H1 (cell line): ENCODE data around the gene CMKLR1. TPM values are rescaled to one million over a fixed set of nuclear protein-coding genes. Genes with fewer than 3 reads are reported as not detected.

ENCODE experiments used
- CTCF ChIA-PET: fragments of 300-600 bp; sonication (Branson Sonifier 250); formaldehyde crosslinking; loops from one replicate; lab custom pipeline; 2021; ENCODE audit not compliant: partially characterized antibody; lab: Charles Lee
- POLR2A ChIA-PET: fragments of 300-600 bp; sonication (Branson Sonifier 250); formaldehyde crosslinking; loops from one replicate; lab custom pipeline; 2021; ENCODE audit warnings: inconsistent platforms; ENCODE audit not compliant: partially characterized antibody; lab: Charles Lee
- DNase-seq, 2 experiments: peaks; one replicate each; pipeline versions ENCODE4 v3.0.0 to v3.0.0-alpha.2; 2010 to 2022; ENCODE audit warnings: low spot score in 2 of 2, low read depth in 1 of 2, mixed read lengths in 1 of 2
- FAIRE-seq: peaks from 2 replicates; lab custom pipeline; 2011; peaks lifted over from hg19 to GRCh38; lab: Jason Lieb, UNC
- H2AFZ ChIP-seq: 2 replicates; pipeline ENCODE4 v1.8.1; 2012; ENCODE audit warnings: low read length, inconsistent platforms
- H2AK5ac ChIP-seq: 2 replicates; pipeline ENCODE4 v1.6.1; 2013; ENCODE audit warnings: low read depth, low read length
- H2BK120ac ChIP-seq: replicated peaks from 2 replicates; pipeline ENCODE3; 2013; ENCODE audit warnings: low read depth, low read length, inconsistent platforms
- H2BK12ac ChIP-seq: 2 replicates; pipeline ENCODE4 v1.6.1; 2013; ENCODE audit warnings: low read depth, low read length
- H2BK15ac ChIP-seq: 2 replicates; pipeline ENCODE4 v1.6.1; 2013; ENCODE audit warnings: low read length
- H2BK20ac ChIP-seq: 2 replicates; pipeline ENCODE4 v1.6.1; 2013; ENCODE audit warnings: low read length
- H2BK5ac ChIP-seq: 2 replicates; pipeline ENCODE4 v1.6.1; 2013; ENCODE audit warnings: low read depth, low read length
- H3K14ac ChIP-seq: 2 replicates; pipeline ENCODE4 v1.6.1; 2013; ENCODE audit warnings: inconsistent platforms; ENCODE audit not compliant: insufficient read length
- H3K18ac ChIP-seq: 2 replicates; pipeline ENCODE4 v1.6.1; 2013; ENCODE audit warnings: low read length; ENCODE audit errors: extremely low read depth
- H3K23ac ChIP-seq: 2 replicates; pipeline ENCODE4 v1.6.1; 2013; ENCODE audit warnings: inconsistent platforms; ENCODE audit not compliant: insufficient read length
- H3K23me2 ChIP-seq: 2 replicates; pipeline ENCODE4 v1.6.1; 2013; ENCODE audit warnings: low read depth, low read length
- H3K27ac ChIP-seq: 2 replicates; pipeline ENCODE4 v1.6.1; 2011; ENCODE audit warnings: low read depth, low read length, inconsistent platforms
- H3K27me3 ChIP-seq, 4 experiments: replicated peaks in 1 of 4; 1 replicate in 1 of 4; 2 replicates in 3 of 4; pipeline versions ENCODE4 v1.6.1 to v1.8.1; 2011 to 2013; ENCODE audit warnings: low read length in 3 of 4, mild to moderate bottlenecking in 3 of 4, inconsistent platforms in 2 of 4, mixed read lengths in 2 of 4, moderate library complexity in 1 of 4; ENCODE audit not compliant: control insufficient read depth in 3 of 4, insufficient read depth in 3 of 4; ENCODE audit errors: extremely low read depth in 1 of 4
- H3K36me3 ChIP-seq, 4 experiments: 2 replicates each; pipeline versions ENCODE4 v1.6.1 to v1.8.1; 2011 to 2013; ENCODE audit warnings: mild to moderate bottlenecking in 4 of 4, low read length in 3 of 4, moderate library complexity in 2 of 4, control low read depth in 1 of 4, inconsistent platforms in 1 of 4; ENCODE audit not compliant: insufficient read depth in 4 of 4, control insufficient read depth in 2 of 4
- H3K4ac ChIP-seq: replicated peaks from 2 replicates; pipeline ENCODE3; 2013; ENCODE audit warnings: low read length, low read depth, mixed read lengths, inconsistent platforms; ENCODE audit not compliant: insufficient read length
- H3K4me1 ChIP-seq, 4 experiments: replicated peaks in 1 of 4; 1 replicate in 1 of 4; 2 replicates in 3 of 4; pipeline versions ENCODE4 v1.6.1 to v1.8.1; 2011 to 2013; ENCODE audit warnings: low read length in 3 of 4, inconsistent platforms in 2 of 4, mixed read lengths in 1 of 4; ENCODE audit not compliant: insufficient read depth in 4 of 4, control insufficient read depth in 3 of 4
- H3K4me2 ChIP-seq, 2 experiments: 2 replicates each; pipeline versions ENCODE4 v1.6.1 to v1.8.1; 2011 to 2013; ENCODE audit warnings: low read depth in 2 of 2, low read length in 2 of 2, control low read depth in 1 of 2, inconsistent platforms in 1 of 2, mild to moderate bottlenecking in 1 of 2; ENCODE audit not compliant: insufficient read depth in 1 of 2
- H3K4me3 ChIP-seq, 4 experiments: fragments of 200-600, 300-600 bp in 1 of 4; sonication (generic), shearing (Covaris generic), sonication (Bioruptor Twin) in 1 of 4; 2 replicates each; pipeline versions ENCODE4 v1.5.1 to v1.8.1; 2011 to 2016; ENCODE audit warnings: low read length in 4 of 4, low read depth in 3 of 4, control low read depth in 2 of 4, inconsistent platforms in 2 of 4, mild to moderate bottlenecking in 2 of 4, mixed read lengths in 1 of 4, moderate library complexity in 1 of 4; ENCODE audit not compliant: insufficient read depth in 2 of 4; ENCODE audit errors: extremely low read depth in 1 of 4
- H3K56ac ChIP-seq: replicated peaks from 2 replicates; pipeline ENCODE3; 2013; ENCODE audit warnings: low read depth, mild to moderate bottlenecking, mixed read lengths, low read length, inconsistent platforms; ENCODE audit not compliant: insufficient read length
- H3K79me1 ChIP-seq: 2 replicates; pipeline ENCODE4 v1.6.1; 2013; ENCODE audit warnings: low read depth, low read length, control low read depth
- H3K79me2 ChIP-seq, 2 experiments: 2 replicates each; pipeline versions ENCODE4 v1.6.1 to v1.8.1; 2012 to 2013; ENCODE audit warnings: low read length in 2 of 2, mild to moderate bottlenecking in 2 of 2, inconsistent platforms in 1 of 2; ENCODE audit not compliant: insufficient read depth in 2 of 2, control insufficient read depth in 1 of 2
- H3K9ac ChIP-seq, 4 experiments: replicated peaks in 1 of 4; 1 replicate in 1 of 4; 2 replicates in 3 of 4; pipeline versions ENCODE4 v1.6.1 to v1.8.1; 2011 to 2013; ENCODE audit warnings: low read depth in 3 of 4, low read length in 3 of 4, control low read depth in 2 of 4, mild to moderate bottlenecking in 2 of 4, moderate library complexity in 2 of 4, inconsistent platforms in 1 of 4; ENCODE audit errors: extremely low read depth in 1 of 4
- H3K9me3 ChIP-seq, 2 experiments: 2 replicates each; pipeline versions ENCODE4 v1.6.1 to v1.8.1; 2012 to 2013; ENCODE audit warnings: mild to moderate bottlenecking in 2 of 2, moderate library complexity in 2 of 2, control low read depth in 1 of 2, inconsistent platforms in 1 of 2, low read depth in 1 of 2, low read length in 1 of 2, mixed read lengths in 1 of 2; ENCODE audit not compliant: insufficient read depth in 2 of 2
- H4K20me1 ChIP-seq, 2 experiments: replicated peaks in 1 of 2; 2 replicates each; pipeline versions ENCODE3 to v1.8.1; 2011 to 2013; ENCODE audit warnings: inconsistent platforms in 2 of 2, low read length in 2 of 2, mild to moderate bottlenecking in 1 of 2; ENCODE audit not compliant: insufficient read depth in 2 of 2, control insufficient read depth in 1 of 2
- H4K5ac ChIP-seq: 2 replicates; pipeline ENCODE4 v1.6.1; 2013; ENCODE audit warnings: low read length, low read depth, mixed read lengths, inconsistent platforms; ENCODE audit not compliant: insufficient read length
- H4K8ac ChIP-seq: 2 replicates; pipeline ENCODE4 v1.8.0; 2013; ENCODE audit warnings: mild to moderate bottlenecking, moderate library complexity, low read length, inconsistent platforms; ENCODE audit not compliant: insufficient read depth; ENCODE audit errors: extremely low read depth
- H4K91ac ChIP-seq: replicated peaks from 2 replicates; pipeline ENCODE3; 2013; ENCODE audit warnings: low read length, mixed read lengths, inconsistent platforms; ENCODE audit not compliant: insufficient read length
- CTBP2 ChIP-seq: IDR thresholded peaks from 2 replicates; pipeline ENCODE4 v1.7.0; 2011; ENCODE audit warnings: borderline replicate concordance, mild to moderate bottlenecking, moderate library complexity, mixed read lengths, low read length; ENCODE audit not compliant: insufficient read depth, insufficient read length
- GTF2F1 ChIP-seq: IDR thresholded peaks from 2 replicates; pipeline ENCODE4 v1.6.1; 2012; ENCODE audit warnings: low read depth, low read length, improper control_type of control experiment, borderline replicate concordance
- JUND ChIP-seq: IDR thresholded peaks from 2 replicates; pipeline ENCODE4 v1.6.1; 2011; ENCODE audit warnings: mild to moderate bottlenecking, improper control_type of control experiment, low read length
- PHF8 ChIP-seq: fragments of 200-600 bp; sonication (generic); conservative IDR thresholded peaks from 2 replicates; pipeline ENCODE4 v1.7.1; 2012; ENCODE audit warnings: low read depth, mild to moderate bottlenecking, inconsistent platforms, low read length, moderate library complexity
- RBBP5 ChIP-seq: IDR thresholded peaks from 2 replicates; pipeline ENCODE4 v1.7.1; 2012; ENCODE audit warnings: low read depth, mild to moderate bottlenecking, inconsistent platforms, low read length, moderate library complexity, borderline replicate concordance
- SP2 ChIP-seq: IDR thresholded peaks from 2 replicates; pipeline ENCODE4 v1.6.1; 2012; ENCODE audit warnings: mild to moderate bottlenecking, low read length, inconsistent platforms
- TCF12 ChIP-seq: IDR thresholded peaks from 2 replicates; pipeline ENCODE4 v1.6.1; 2011; ENCODE audit warnings: low read depth, mild to moderate bottlenecking, low read length
- WGBS, 2 experiments: shearing (Covaris generic) in 1 of 2; methylation state at CpG; one replicate each; pipeline versions ENCODE4 v1.1.6 to v1.1.7; 2013 to 2015; ENCODE audit warnings: low lambda C conversion rate in 2 of 2, mixed read lengths in 2 of 2, inconsistent platforms in 1 of 2, low coverage in 1 of 2, missing lambda C conversion rate in 1 of 2; ENCODE audit not compliant: insufficient replicate concordance in 2 of 2, insufficient coverage in 1 of 2, insufficient read length in 1 of 2; ENCODE audit errors: extremely low coverage in 1 of 2, missing lambda C conversion rate in 1 of 2; 5-methylcytosine and 5-hydroxymethylcytosine counted together
- polyA plus RNA-seq, 7 experiments: library from polyadenylated mRNA; depleted of rRNA in 3 of 7; stranded (reverse) in 5 of 7; unstranded in 2 of 7; fragments of >200 nt in 5 of 7; fragments of 200-250 nt in 2 of 7; gene quantifications; 1 replicate in 5 of 7; 2 replicates in 1 of 7; 4 replicates in 1 of 7; pipeline versions ENCODE4 v1.2.1 to v1.2.3, GENCODE V29; 2011 to 2013; ENCODE audit warnings: missing spikeins in 2 of 7, mixed read lengths in 2 of 7
- total RNA-seq: library from RNA; stranded (reverse); fragmentation: NEBNext Ultra II Directional; extraction: Animal tissue kit (Norgen Biotek cat#: 25700); gene quantifications from 2 replicates; pipeline ENCODE4 v1.2.1, GENCODE V29; 2021

CMKLR1 gene
- total and polyA plus RNA-seq, 2 of the 8 experiments (the other 6 are each of a cell fraction or from before 2014, with no cell fraction given): 2.1 to 2.8 TPM

GRCh38 chr12:108295641-108296040 is 43.5 kb downstream of the CMKLR1 start:
- Histone ChIP-seq H3K4me1 (peaks cover 0 to 2% (median 0%) of the 10 kb centered on the region in 4 experiments; a peak in 1 of 7 replicates), H2AK5ac (no peak overlapping the region), H3K23me2 (no peaks in the 10 kb centered on the region), H3K79me1 (no peaks in the 10 kb centered on the region), H4K91ac (peak overlapping the region; percentile 9), H3K4me3 (no peak overlapping the region), H2BK5ac (no peak overlapping the region), H2BK12ac (no peak overlapping the region), H4K5ac (no peak overlapping the region), H3K14ac (no peak overlapping the region), H4K8ac (no peak overlapping the region), H3K9ac (no peak overlapping the region), H2BK120ac (no peak overlapping the region), H2BK15ac (no peak overlapping the region; the same call in 1 of the 2 replicates), H2AFZ (no peak overlapping the region), H3K18ac (no peak overlapping the region), H3K4ac (no peak overlapping the region), H3K4me2 (no peak overlapping the region), H2BK20ac (no peak overlapping the region), H3K9me3 (no peaks in the 10 kb centered on the region), H3K27me3 (no peaks in the 10 kb centered on the region), H3K56ac (no peak overlapping the region), H3K36me3 (no peaks in the 10 kb centered on the region), H4K20me1 (no peaks in the 10 kb centered on the region), H3K27ac (no peak overlapping the region), H3K79me2 (no peaks in the 10 kb centered on the region), H3K23ac (no peak overlapping the region)
- POLR2A ChIA-PET: interaction anchor here (1.3 kb wide), 1 partner anchor 10 kb away, joined by 3 read pairs; no protein-coding TSS in a partner anchor
- WGBS, 2 experiments: 96% methylated on average over 6 of the region's 8 CpGs; no CpG with 5 or more reads in 1 of the 2 experiments
- FAIRE-seq: no peak
- CTCF ChIA-PET: interaction anchor here (0.6 to 2.6 kb wide), 5 partner anchors 9 to 233 kb away, joined by 3 to 11 read pairs (median 4); no protein-coding TSS in a partner anchor
- DNase-seq: no peak
- TF ChIP-seq TCF12 (no peak), SP2 (no peak), PHF8 (no peak), JUND (no peak), RBBP5 (no peak), GTF2F1 (no peak), CTBP2 (no peak)
